SK-N-SH treated with all-trans-retinoic acid at 6 μM for 48 hours (cell line): ENCODE data around the gene MACF1.
"Not testable (repeated sequence)": the region's sequence is repeated elsewhere in the genome, so short reads cannot be mapped to it uniquely, and the experiment has no call there.

Experiments
- ATAC-seq: fragments of 200-7000 bp; cut with Tn5 transposase; 3 replicates; pipeline ENCODE4 v1.9.1; 2020; ENCODE audit warnings: mild to moderate bottlenecking, moderate library complexity
- ARNTL ChIP-seq: fragments of 450-650 bp; formaldehyde crosslinking; IDR thresholded peaks from 2 replicates; pipeline ENCODE4 v1.5.0; 2020; ENCODE audit warnings: low read depth, mild to moderate bottlenecking, moderate library complexity, borderline replicate concordance
- BACH2 ChIP-seq: fragments of 250-450 bp; sonication (Bioruptor Pico); IDR thresholded peaks from 2 replicates; pipeline ENCODE4 v1.9.0; 2021; ENCODE audit warnings: mild to moderate bottlenecking, borderline replicate concordance
- CSDC2 ChIP-seq: fragments of 250-450 bp; sonication (Bioruptor Pico); IDR thresholded peaks from 2 replicates; pipeline ENCODE4 v1.5.0; 2020; ENCODE audit warnings: mild to moderate bottlenecking, moderate library complexity
- ESRRG ChIP-seq: fragments of 250-450 bp; sonication (Bioruptor Pico); IDR thresholded peaks from 2 replicates; pipeline ENCODE4 v1.6.1; 2021; ENCODE audit warnings: mild to moderate bottlenecking
- GLIS3 ChIP-seq: fragments of 250-450 bp; sonication (Bioruptor Pico); IDR thresholded peaks from 2 replicates; pipeline ENCODE4 v1.5.0; 2020; ENCODE audit warnings: mild to moderate bottlenecking, moderate library complexity
- ISL1 ChIP-seq: fragments of 250-450 bp; sonication (Bioruptor Pico); IDR thresholded peaks from 2 replicates; pipeline ENCODE4 v2.1.2; 2022; ENCODE audit warnings: mild to moderate bottlenecking, moderate library complexity
- OSR1 ChIP-seq: fragments of 250-450 bp; sonication (Bioruptor Pico); IDR thresholded peaks from 2 replicates; pipeline ENCODE4 v1.8.0; 2022; ENCODE audit warnings: moderate library complexity, mild to moderate bottlenecking, inconsistent platforms
- PPARA ChIP-seq: fragments of 250-450 bp; sonication (Bioruptor Pico); IDR thresholded peaks from 2 replicates; pipeline ENCODE4 v1.5.0; 2020; ENCODE audit warnings: mild to moderate bottlenecking, borderline replicate concordance
- RARB ChIP-seq: fragments of 250-450 bp; sonication (Bioruptor Pico); IDR thresholded peaks from 2 replicates; pipeline ENCODE4 v1.8.0; 2021; ENCODE audit warnings: mild to moderate bottlenecking, moderate library complexity
- SNAI2 ChIP-seq: fragments of 250-450 bp; sonication (Bioruptor Pico); IDR thresholded peaks from 2 replicates; pipeline ENCODE4 v1.5.0; 2020; ENCODE audit warnings: mild to moderate bottlenecking, moderate library complexity
- TCF4 ChIP-seq: fragments of 250-450 bp; sonication (Bioruptor Pico); IDR thresholded peaks from 2 replicates; pipeline ENCODE4 v1.8.0; 2021; ENCODE audit warnings: mild to moderate bottlenecking, moderate library complexity, borderline replicate concordance
- TOX ChIP-seq: fragments of 250-450 bp; sonication (Bioruptor Pico); IDR thresholded peaks from 2 replicates; pipeline ENCODE4 v1.8.0; 2021; ENCODE audit warnings: mild to moderate bottlenecking, moderate library complexity, borderline replicate concordance
- ZC3H10 ChIP-seq: fragments of 250-450 bp; sonication (Bioruptor Pico); IDR thresholded peaks from 2 replicates; pipeline ENCODE4 v1.5.1; 2021; ENCODE audit warnings: mild to moderate bottlenecking, moderate library complexity
- ZFP3 ChIP-seq: fragments of 250-450 bp; sonication (Bioruptor Pico); IDR thresholded peaks from 2 replicates; pipeline ENCODE4 v1.5.0; 2020; ENCODE audit warnings: mild to moderate bottlenecking, moderate library complexity
- ZFP30 ChIP-seq: fragments of 450-650 bp; formaldehyde crosslinking; IDR thresholded peaks from 2 replicates; pipeline ENCODE4 v1.5.0; 2022; ENCODE audit warnings: mild to moderate bottlenecking, moderate library complexity
- ZNF565 ChIP-seq: fragments of 450-650 bp; formaldehyde crosslinking; conservative IDR thresholded peaks from 2 replicates; pipeline ENCODE4 v1.5.0; 2020; ENCODE audit warnings: low read depth, mild to moderate bottlenecking, moderate library complexity
- ZNF70 ChIP-seq: fragments of 450-650 bp; formaldehyde crosslinking; IDR thresholded peaks from 2 replicates; pipeline ENCODE4 v1.5.0; 2020; ENCODE audit warnings: mild to moderate bottlenecking, moderate library complexity
- ZNF8 ChIP-seq: fragments of 450-650 bp; formaldehyde crosslinking; IDR thresholded peaks from 2 replicates; pipeline ENCODE4 v1.5.0; 2020; ENCODE audit warnings: mild to moderate bottlenecking, moderate library complexity
- TF ChIP-seq, protein P1 (sequence below): fragments of 250-450 bp; sonication (Bioruptor Pico); IDR thresholded peaks from 2 replicates; pipeline ENCODE4 v1.8.0; 2020; ENCODE audit warnings: mild to moderate bottlenecking, moderate library complexity, borderline replicate concordance
- TF ChIP-seq, protein P2 (sequence below): fragments of 250-450 bp; sonication (Bioruptor Pico); IDR thresholded peaks from 2 replicates; pipeline ENCODE4 v1.5.1; 2020; ENCODE audit warnings: low read depth, mild to moderate bottlenecking, moderate library complexity
- TF ChIP-seq, protein P3 (sequence below): fragments of 250-450 bp; sonication (Bioruptor Pico); IDR thresholded peaks from 2 replicates; pipeline ENCODE4 v1.8.0; 2021; ENCODE audit warnings: low read depth, mild to moderate bottlenecking, moderate library complexity, borderline replicate concordance
- TF ChIP-seq, protein P4 (sequence below): fragments of 250-450 bp; sonication (Bioruptor Pico); IDR thresholded peaks from 2 replicates; pipeline ENCODE4 v1.5.0; 2020; ENCODE audit warnings: mild to moderate bottlenecking, moderate library complexity

Gene MACF1

DNA sequence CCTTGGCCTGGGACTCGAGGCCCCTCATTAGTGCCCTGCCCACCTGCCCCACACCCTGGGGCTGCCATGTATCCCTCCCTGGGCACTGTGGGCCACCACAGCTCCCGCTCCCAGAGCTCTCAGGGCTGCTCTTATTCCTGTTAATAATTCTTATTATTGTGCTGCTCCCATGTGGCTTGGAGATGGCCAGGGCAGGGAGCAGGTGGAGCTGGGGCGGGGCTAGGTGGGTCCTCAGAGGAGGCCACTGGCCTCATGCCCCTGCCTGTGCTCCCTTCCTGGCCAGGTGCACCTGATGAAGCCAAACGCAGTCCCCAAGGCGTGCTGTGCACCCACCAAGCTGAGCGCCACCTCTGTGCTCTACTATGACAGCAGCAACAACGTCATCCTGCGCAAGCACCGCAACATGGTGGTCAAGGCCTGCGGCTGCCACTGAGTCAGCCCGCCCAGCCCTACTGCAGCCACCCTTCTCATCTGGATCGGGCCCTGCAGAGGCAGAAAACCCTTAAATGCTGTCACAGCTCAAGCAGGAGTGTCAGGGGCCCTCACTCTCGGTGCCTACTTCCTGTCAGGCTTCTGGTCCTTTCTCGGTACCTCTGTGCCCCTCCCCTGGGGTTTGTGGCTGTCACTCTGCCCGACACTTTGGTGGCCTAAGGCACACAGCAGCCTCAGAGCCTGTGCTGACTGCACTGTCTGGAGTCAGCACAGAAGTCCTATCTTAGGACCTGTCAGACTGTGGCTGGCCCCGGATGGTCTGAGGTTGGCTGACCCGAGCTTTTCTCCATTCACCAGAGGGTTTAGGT, 321.1 kb downstream of the MACF1 start:
- no peak for ATAC-seq
- TF ChIP-seq SNAI2 (CRISPR knock-in tag) (no peak), ZNF565 (no peak), BACH2 (CRISPR knock-in tag) (no peak), ESRRG (CRISPR knock-in tag) (no peak), RARB (CRISPR knock-in tag) (no peak), ZNF70 (CRISPR knock-in tag) (no peak), ISL1 (CRISPR knock-in tag) (no peak), TCF4 (CRISPR knock-in tag) (no peak), CSDC2 (CRISPR knock-in tag) (no peak), ARNTL (CRISPR knock-in tag) (no peak), ZNF8 (CRISPR knock-in tag) (no peak), ZFP3 (CRISPR knock-in tag) (no peak), PPARA (no peak), ZFP30 (CRISPR knock-in tag) (no peak), TOX (CRISPR knock-in tag) (no peak), ZC3H10 (no peak)
- TF ChIP-seq, protein P1, sequence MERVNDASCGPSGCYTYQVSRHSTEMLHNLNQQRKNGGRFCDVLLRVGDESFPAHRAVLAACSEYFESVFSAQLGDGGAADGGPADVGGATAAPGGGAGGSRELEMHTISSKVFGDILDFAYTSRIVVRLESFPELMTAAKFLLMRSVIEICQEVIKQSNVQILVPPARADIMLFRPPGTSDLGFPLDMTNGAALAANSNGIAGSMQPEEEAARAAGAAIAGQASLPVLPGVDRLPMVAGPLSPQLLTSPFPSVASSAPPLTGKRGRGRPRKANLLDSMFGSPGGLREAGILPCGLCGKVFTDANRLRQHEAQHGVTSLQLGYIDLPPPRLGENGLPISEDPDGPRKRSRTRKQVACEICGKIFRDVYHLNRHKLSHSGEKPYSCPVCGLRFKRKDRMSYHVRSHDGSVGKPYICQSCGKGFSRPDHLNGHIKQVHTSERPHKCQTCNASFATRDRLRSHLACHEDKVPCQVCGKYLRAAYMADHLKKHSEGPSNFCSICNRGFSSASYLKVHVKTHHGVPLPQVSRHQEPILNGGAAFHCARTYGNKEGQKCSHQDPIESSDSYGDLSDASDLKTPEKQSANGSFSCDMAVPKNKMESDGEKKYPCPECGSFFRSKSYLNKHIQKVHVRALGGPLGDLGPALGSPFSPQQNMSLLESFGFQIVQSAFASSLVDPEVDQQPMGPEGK (CRISPR knock-in tag): no peak
- TF ChIP-seq, protein P2, sequence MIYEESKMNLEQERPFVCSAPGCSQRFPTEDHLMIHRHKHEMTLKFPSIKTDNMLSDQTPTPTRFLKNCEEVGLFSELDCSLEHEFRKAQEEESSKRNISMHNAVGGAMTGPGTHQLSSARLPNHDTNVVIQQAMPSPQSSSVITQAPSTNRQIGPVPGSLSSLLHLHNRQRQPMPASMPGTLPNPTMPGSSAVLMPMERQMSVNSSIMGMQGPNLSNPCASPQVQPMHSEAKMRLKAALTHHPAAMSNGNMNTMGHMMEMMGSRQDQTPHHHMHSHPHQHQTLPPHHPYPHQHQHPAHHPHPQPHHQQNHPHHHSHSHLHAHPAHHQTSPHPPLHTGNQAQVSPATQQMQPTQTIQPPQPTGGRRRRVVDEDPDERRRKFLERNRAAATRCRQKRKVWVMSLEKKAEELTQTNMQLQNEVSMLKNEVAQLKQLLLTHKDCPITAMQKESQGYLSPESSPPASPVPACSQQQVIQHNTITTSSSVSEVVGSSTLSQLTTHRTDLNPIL (CRISPR knock-in tag): no peak
- TF ChIP-seq, protein P3, sequence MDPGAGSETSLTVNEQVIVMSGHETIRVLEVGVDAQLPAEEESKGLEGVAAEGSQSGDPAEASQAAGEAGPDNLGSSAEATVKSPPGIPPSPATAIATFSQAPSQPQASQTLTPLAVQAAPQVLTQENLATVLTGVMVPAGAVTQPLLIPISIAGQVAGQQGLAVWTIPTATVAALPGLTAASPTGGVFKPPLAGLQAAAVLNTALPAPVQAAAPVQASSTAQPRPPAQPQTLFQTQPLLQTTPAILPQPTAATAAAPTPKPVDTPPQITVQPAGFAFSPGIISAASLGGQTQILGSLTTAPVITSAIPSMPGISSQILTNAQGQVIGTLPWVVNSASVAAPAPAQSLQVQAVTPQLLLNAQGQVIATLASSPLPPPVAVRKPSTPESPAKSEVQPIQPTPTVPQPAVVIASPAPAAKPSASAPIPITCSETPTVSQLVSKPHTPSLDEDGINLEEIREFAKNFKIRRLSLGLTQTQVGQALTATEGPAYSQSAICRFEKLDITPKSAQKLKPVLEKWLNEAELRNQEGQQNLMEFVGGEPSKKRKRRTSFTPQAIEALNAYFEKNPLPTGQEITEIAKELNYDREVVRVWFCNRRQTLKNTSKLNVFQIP (CRISPR knock-in tag): no peak

DNA sequence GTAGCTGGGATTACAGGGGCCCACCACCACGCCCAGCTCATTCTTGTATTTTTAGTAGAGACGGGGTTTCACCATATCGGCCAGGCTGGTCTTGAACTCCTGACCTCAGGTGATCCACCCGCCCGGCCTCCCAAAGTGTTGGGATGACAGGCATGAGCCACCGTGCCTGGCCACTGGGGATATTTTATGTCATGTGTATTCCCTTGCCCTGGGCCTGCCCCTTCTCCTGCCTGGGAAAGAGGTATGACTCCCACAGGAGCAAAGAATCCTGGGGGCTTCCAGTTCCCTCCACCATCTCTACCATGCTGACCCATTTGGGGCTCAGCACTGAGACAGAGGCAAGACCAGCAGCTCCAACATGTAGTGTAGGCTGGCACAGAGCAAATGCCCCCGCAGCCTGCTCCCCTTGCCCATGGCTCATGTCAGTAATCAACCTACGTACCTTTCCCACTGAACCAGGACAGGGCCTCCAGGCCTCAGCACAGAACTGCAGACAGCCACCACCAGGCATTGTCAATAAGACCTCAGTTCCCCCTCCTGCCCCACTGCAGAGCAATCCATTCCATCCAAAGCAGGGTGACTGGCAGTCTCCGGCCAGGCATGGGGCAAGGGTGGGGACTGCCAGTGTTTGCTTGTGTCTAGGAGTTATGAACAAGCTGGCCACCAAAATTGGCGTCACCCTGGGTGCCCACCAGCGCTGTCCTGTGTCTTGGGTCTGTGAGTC, 322.1 kb downstream of the MACF1 start:
- ATAC-seq: no peak
- TF ChIP-seq ESRRG (CRISPR knock-in tag) (no peak), ZNF70 (CRISPR knock-in tag) (no peak), ZNF565 (no peak), ZC3H10 (no peak), ARNTL (CRISPR knock-in tag) (no peak), ZFP30 (CRISPR knock-in tag) (no peak), TCF4 (CRISPR knock-in tag) (no peak), ZNF8 (CRISPR knock-in tag) (no peak), CSDC2 (CRISPR knock-in tag) (no peak), PPARA (no peak), SNAI2 (CRISPR knock-in tag) (no peak), OSR1 (CRISPR knock-in tag) (no peak), ISL1 (CRISPR knock-in tag) (no peak), GLIS3 (no peak)
- TF ChIP-seq, protein P4, sequence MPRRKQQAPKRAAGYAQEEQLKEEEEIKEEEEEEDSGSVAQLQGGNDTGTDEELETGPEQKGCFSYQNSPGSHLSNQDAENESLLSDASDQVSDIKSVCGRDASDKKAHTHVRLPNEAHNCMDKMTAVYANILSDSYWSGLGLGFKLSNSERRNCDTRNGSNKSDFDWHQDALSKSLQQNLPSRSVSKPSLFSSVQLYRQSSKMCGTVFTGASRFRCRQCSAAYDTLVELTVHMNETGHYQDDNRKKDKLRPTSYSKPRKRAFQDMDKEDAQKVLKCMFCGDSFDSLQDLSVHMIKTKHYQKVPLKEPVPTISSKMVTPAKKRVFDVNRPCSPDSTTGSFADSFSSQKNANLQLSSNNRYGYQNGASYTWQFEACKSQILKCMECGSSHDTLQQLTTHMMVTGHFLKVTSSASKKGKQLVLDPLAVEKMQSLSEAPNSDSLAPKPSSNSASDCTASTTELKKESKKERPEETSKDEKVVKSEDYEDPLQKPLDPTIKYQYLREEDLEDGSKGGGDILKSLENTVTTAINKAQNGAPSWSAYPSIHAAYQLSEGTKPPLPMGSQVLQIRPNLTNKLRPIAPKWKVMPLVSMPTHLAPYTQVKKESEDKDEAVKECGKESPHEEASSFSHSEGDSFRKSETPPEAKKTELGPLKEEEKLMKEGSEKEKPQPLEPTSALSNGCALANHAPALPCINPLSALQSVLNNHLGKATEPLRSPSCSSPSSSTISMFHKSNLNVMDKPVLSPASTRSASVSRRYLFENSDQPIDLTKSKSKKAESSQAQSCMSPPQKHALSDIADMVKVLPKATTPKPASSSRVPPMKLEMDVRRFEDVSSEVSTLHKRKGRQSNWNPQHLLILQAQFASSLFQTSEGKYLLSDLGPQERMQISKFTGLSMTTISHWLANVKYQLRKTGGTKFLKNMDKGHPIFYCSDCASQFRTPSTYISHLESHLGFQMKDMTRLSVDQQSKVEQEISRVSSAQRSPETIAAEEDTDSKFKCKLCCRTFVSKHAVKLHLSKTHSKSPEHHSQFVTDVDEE (CRISPR knock-in tag): no peak
- TF ChIP-seq, protein P3 (CRISPR knock-in tag): no peak
- TF ChIP-seq, protein P1 (CRISPR knock-in tag): no peak

GRCh38 chr1:39527190-39527579, 322.7 kb downstream of the MACF1 start:
- not testable (repeated sequence) for ATAC-seq
